GM12864 (cell line): ENCODE measurements around the gene STPG4.
"Not testable (repeated sequence)": the region's sequence is repeated elsewhere in the genome, so short reads cannot be mapped to it uniquely, and the experiment has no call there.

Source experiments
- DNase-seq: peaks from one replicate; pipeline ENCODE4 v3.0.0-alpha.2; 2011; ENCODE audit warnings: low read depth
- H3K4me3 ChIP-seq: 2 replicates; pipeline ENCODE4 v1.5.1; 2011; ENCODE audit warnings: mild to moderate bottlenecking, low read depth, low read length, control low read depth
- TF ChIP-seq, protein P1 (sequence below): IDR thresholded peaks from 2 replicates; pipeline ENCODE4 v1.5.1; 2011; ENCODE audit warnings: low read depth, mild to moderate bottlenecking, moderate library complexity, low read length, control low read depth, inconsistent platforms; ENCODE audit errors: missing control alignments

The STPG4 gene

DNA sequence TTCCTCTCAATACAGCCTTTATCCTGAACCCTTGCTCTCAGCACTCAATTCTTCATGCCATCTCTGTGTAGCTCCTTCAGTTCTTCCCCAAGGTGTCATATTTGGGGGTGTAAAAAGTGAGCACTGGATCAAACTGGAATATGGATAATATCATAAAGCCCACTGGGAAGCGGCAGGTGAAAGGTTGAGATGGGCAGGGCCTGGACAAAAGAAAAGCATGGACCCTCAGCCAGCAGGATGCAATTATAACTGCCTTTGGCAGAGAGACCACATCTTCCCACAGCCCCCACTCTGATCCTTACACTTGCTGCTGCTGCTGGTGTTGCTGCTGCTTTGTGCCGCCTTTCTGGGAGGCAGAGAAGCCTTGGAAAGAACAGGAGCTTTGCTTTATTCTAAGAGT lies 31.2 kb upstream of the STPG4 start:
- no peak for DNase-seq
- no peak overlapping the region for H3K4me3 ChIP-seq
- TF ChIP-seq, protein P1, sequence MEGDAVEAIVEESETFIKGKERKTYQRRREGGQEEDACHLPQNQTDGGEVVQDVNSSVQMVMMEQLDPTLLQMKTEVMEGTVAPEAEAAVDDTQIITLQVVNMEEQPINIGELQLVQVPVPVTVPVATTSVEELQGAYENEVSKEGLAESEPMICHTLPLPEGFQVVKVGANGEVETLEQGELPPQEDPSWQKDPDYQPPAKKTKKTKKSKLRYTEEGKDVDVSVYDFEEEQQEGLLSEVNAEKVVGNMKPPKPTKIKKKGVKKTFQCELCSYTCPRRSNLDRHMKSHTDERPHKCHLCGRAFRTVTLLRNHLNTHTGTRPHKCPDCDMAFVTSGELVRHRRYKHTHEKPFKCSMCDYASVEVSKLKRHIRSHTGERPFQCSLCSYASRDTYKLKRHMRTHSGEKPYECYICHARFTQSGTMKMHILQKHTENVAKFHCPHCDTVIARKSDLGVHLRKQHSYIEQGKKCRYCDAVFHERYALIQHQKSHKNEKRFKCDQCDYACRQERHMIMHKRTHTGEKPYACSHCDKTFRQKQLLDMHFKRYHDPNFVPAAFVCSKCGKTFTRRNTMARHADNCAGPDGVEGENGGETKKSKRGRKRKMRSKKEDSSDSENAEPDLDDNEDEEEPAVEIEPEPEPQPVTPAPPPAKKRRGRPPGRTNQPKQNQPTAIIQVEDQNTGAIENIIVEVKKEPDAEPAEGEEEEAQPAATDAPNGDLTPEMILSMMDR: no peak

DNA sequence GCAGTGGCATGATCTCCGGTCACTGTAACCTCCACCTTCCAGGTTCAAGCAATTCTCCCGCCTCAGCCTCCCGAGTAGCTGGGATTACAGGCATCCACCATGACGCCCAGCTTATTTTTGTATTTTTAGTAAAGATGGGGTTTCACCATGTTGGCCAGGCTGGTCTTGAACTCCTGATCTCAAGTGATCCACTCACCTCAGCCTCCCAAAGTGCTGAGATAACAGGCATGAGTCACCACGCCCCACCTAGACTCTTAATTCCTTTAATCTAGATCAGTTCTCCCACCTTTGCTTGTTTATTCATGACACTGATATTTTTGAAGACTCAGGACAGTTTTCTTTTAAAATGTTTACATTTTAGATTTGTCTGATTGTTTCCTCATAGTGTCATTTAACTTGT lies 30.0 kb upstream of the STPG4 start:
- not testable (repeated sequence) for DNase-seq, H3K4me3 ChIP-seq

DNA sequence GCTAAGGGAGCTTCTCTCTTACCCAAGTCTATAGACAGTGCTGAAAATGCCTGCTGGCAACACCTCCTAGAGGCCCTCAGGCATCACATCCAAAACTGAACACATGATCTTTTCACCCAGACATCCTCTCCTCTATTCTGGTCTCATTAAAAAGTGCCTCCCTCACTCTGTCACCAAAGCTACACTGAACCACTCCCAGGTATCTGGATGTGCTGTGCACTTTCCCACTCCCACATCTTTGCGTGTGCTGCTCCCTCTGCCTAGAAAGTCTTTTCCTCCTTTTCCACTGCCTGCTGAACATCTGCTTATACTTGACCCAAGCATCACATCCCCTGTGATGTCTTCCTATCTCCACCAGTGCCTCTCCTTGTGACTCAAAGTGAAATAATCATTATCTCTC lies 26.1 kb upstream of the STPG4 start:
- no peak for DNase-seq
- TF ChIP-seq, protein P1: no peak
- no peak overlapping the region for H3K4me3 ChIP-seq

DNA sequence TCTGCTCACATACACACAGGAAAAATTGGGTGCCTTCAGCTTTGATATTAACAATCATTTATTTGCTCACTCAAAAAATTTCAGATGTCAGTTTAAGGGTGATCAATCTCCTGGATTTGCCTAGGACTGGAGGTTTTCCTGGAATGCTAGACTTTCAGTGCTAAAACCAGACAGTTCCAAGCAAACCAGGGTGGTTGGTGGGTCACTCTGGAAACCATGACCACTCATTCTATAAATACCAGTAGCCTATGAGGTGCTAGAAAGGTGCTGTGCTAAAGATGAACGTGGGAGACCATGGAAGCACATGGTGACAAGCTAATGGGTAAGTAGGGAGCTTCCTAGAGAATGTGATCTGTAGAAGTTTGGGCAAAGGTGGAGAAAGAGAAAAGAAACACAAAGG lies 25.4 kb upstream of the STPG4 start:
- no peak overlapping the region for H3K4me3 ChIP-seq

DNA sequence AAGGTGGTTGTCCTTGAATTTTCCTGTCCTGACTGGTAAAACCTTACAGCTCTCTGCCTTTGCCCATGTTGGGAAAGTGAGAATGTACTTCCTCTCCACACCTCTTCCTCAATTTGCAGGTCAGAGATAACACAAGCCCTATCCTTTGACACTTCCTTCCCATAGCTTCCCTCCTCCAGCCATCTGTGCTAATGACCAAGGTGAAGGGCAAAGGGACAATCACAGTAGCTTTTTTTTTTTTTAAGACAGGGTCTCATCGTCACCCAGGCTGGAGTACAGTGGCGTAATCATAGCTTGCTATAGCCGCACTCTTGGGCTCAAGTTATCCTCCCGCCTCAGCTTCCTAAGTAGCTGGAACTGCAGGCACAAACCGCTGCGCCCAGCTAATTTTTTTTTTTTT lies 24.3 kb upstream of the STPG4 start:
- no peak overlapping the region for H3K4me3 ChIP-seq
- TF ChIP-seq, protein P1: no peak
- no peak for DNase-seq

More for the DNA sequence above, 25.4 kb upstream of the STPG4 start:
- TF ChIP-seq, protein P1: no peak
- no peak for DNase-seq

DNA sequence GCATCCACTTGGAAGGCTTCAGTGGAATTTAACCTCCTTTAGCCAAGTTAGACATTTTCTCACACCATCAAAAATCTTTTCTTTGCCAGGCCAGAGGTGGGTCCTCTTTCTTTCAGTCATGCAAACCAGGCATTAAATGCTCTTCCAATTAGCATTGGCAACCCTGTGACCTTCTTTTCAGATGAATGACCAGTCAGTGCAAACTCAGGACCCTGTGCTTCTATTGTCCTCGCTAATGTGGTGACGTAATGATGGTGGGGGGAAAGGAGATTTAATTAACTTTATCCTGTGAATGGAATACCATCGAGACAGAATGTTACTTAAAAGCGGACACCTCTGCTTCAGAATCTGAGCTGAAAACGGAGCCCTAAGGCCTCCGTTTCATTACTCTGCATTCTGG lies 23.2 kb upstream of the STPG4 start:
- no peak for DNase-seq
- H3K4me3 ChIP-seq: no peak overlapping the region
- TF ChIP-seq, protein P1: no peak

DNA sequence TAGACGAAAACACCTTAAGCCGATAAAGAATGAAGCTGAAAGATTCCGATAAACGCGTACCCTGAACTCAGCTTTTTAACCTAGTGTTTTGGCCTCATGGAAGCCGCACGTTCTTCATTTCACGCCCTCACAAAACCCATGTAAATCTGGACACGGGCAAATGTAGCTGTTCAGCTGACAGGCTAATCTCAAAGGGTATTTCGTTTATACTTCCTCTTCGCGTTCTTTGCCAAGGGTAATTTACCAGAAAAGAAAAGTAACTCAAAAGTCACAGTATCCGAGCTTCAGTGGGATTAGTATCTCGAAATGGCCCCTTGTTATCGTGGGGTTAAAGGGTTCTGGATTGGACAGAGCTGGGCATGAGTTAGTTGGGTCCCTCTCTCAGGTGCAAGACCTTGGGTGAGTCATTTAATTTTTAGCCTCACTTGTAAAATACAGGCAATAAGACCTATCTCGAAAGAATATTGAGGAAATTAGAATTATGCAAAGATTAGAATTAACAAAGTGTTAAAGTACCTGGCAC lies 22.0 kb upstream of the STPG4 start:
- no peak for DNase-seq
- H3K4me3 ChIP-seq: peak overlapping the region; percentile 63
- TF ChIP-seq, protein P1: no peak

DNA sequence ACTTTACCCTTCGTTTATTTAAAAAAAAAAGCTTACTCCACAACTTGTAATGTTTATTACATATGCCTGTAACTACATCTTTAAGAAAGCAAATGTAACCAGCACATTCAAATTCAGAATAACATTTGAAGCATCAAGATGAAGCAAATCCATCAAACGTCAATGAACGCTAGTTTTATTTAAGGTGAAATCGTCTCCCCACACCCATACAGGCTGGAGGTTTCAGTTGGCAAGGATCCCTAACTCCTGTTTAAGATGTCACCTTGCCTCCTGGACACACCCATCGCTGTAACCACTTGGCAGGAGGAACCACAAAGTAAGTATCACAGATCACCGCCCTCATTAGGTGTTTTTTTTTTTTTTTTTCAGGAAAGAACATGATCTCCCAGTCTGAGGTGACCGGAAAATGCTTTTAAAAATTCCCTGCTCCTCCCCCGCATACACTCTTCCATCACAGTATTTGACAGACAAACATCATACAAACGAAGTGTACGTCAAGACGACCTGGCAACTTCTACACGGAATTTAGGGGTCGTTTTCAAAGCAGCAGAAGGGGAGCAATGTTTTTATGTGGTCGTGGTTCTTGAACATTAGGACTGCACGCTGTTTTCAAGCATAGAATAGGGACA lies 19.7 kb upstream of the STPG4 start:
- peak overlapping the region; percentile 63 for H3K4me3 ChIP-seq
- TF ChIP-seq, protein P1: no peak
- no peak for DNase-seq
